Measurements from ENCODE around the gene CTIF. TPM values are rescaled to one million over a fixed set of nuclear protein-coding genes. Genes with fewer than 3 reads are reported as not detected.
"Not testable (repeated sequence)": the region's sequence is repeated elsewhere in the genome, so short reads cannot be mapped to it uniquely, and the experiment has no call there.

CTIF gene
- total RNA-seq, 5 donors from 2014 or later (not counting 1 experiment from before 2014, with no cell fraction given): 3.2 to 6.7 (median 4.7) TPM

DNA sequence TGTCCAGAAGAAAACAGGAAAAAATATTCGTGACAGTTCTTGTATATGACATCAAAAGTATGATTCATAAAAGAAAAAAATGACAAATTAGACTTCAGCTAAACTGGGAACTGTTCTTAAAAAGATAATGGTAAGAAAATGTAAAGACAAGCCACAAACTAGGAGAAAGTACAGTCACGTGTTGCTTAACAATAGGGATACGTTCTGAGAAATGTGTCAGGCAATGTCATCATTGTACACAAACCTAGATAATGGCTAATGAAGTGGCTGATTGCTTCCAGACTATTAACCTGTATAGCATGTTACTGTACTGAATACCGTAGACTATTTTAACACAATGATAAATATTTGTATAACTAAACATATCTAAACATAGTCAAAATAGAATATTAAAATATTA is 35.9 kb upstream of the CTIF start:
- ATAC-seq (replicated peaks in 1 of 4): no peak
- no peak overlapping the region for H3K4me3 ChIP-seq (ENCODE audit: control insufficient read depth in 1 of 2, extremely low read depth in 1 of 2, low read length in 1 of 2)
- no peaks in the 10 kb centered on the region for H3K4me1 ChIP-seq (ENCODE audit: control insufficient read depth in 1 of 2, extremely low read depth in 1 of 2, insufficient read depth in 2 of 2, low read length in 2 of 2)
- H3K27me3 ChIP-seq (replicated peaks in 1 of 2; ENCODE audit: control insufficient read depth in 2 of 2, extremely low read depth in 1 of 2, insufficient read depth in 2 of 2, low read length in 1 of 2): peaks cover 0 to 3% of the 10 kb centered on the region in 2 experiments
- Mint-ChIP-seq H3K27ac (no peak overlapping the region), H3K27me3 (peaks cover 31 to 45% of the 10 kb centered on the region in 2 donors), H3K9me3 (peaks cover 14 to 31% (median 24%) of the 10 kb centered on the region in 3 donors), H3K4me3 (no peak overlapping the region), H3K36me3 (peaks cover 4% of the 10 kb centered on the region), H3K4me1 (no peaks in the 10 kb centered on the region)
- no CpG with 5 or more reads among the region's 4 CpGs for WGBS (ENCODE audit: insufficient coverage)
- DNase-seq: no peak
- ChIA-PET POLR2A (no interaction called here), CTCF (no interaction called here)
- no peak overlapping the region for H3K27ac ChIP-seq (ENCODE audit: low read length)
- peaks cover 2% of the 10 kb centered on the region for H3K9me3 ChIP-seq
- H3K36me3 ChIP-seq (ENCODE audit: control insufficient read depth in 2 of 2, extremely low read depth in 1 of 2, insufficient read depth in 1 of 2, low read length in 1 of 2): no peaks in the 10 kb centered on the region

DNA sequence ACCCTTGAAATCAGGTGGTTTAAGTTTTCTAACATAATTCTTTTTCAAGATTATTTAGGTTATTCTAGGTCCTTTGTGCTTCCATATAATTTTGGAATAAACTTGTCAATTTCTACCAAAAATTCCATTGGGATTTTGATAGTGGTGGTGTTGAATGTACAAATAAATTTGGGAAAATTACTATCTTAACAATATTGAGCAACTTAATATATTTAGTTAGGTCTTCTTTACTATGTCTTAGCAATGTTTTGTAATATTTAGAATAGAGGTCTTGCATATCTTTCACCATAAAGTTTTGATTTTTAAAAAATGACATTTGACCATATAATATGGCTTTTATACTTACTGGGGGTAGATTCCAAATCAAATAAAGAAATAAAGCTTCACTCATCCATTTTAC is 34.0 kb upstream of the CTIF start:
- Histone ChIP-seq H3K27me3 (replicated peaks in 1 of 2; ENCODE audit: control insufficient read depth in 2 of 2, extremely low read depth in 1 of 2, insufficient read depth in 2 of 2, low read length in 1 of 2) (peaks cover 0 to 3% of the 10 kb centered on the region in 2 experiments), H3K4me1 (ENCODE audit: control insufficient read depth in 1 of 2, extremely low read depth in 1 of 2, insufficient read depth in 2 of 2, low read length in 2 of 2) (no peaks in the 10 kb centered on the region), H3K4me3 (ENCODE audit: control insufficient read depth in 1 of 2, extremely low read depth in 1 of 2, low read length in 1 of 2) (no peak overlapping the region), H3K9me3 (no peaks in the 10 kb centered on the region), H3K36me3 (ENCODE audit: control insufficient read depth in 2 of 2, extremely low read depth in 1 of 2, insufficient read depth in 1 of 2, low read length in 1 of 2) (no peaks in the 10 kb centered on the region), H3K27ac (ENCODE audit: low read length) (no peak overlapping the region)
- no peak overlapping the region for H3K27ac Mint-ChIP-seq
- peaks cover 4% of the 10 kb centered on the region for H3K36me3 Mint-ChIP-seq
- DNase-seq (no peak), ATAC-seq (replicated peaks in 1 of 4) (no peak)
- H3K9me3 Mint-ChIP-seq: peaks cover 18 to 28% (median 19%) of the 10 kb centered on the region in 3 donors
- ChIA-PET CTCF (no interaction called here), POLR2A (no interaction called here)
- no peaks in the 10 kb centered on the region for H3K4me1 Mint-ChIP-seq
- no peak overlapping the region for H3K4me3 Mint-ChIP-seq
- peaks cover 26 to 40% of the 10 kb centered on the region in 2 donors for H3K27me3 Mint-ChIP-seq

DNA sequence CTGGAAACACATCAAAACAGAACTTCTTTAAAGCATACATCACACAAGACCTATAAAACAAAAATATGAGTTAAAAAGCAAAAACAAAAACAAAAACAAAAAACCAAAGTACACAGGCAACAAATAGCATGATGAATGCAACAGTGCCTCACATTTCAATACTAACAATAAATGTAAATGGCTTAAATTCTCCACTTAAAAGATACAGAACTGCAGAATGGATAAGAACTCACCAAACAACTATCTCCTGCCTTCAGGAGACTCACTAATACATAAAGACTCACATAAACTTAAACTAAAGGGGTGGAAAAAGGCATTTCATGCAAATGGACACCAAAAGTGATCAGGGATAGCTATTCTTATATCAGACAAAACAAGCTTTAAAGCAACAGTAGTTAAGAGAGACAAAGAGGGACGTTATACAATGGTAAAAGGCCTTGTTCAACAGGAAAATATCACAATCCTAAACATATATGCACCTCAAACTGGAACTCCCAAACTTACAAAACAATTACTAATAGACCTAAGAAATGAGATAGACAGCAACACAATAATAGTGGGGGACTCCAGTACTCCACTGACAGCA is 31.8 kb upstream of the CTIF start:
- ATAC-seq (replicated peaks in 1 of 4); H3K36me3 ChIP-seq (ENCODE audit: control insufficient read depth in 2 of 2, extremely low read depth in 1 of 2, insufficient read depth in 1 of 2, low read length in 1 of 2); H3K27me3 ChIP-seq (replicated peaks in 1 of 2; ENCODE audit: control insufficient read depth in 2 of 2, extremely low read depth in 1 of 2, insufficient read depth in 2 of 2, low read length in 1 of 2); H3K27ac ChIP-seq (ENCODE audit: low read length); CTCF ChIA-PET; POLR2A ChIA-PET; DNase-seq; H3K4me1 ChIP-seq (ENCODE audit: control insufficient read depth in 1 of 2, extremely low read depth in 1 of 2, insufficient read depth in 2 of 2, low read length in 2 of 2); H3K36me3 Mint-ChIP-seq; H3K4me3 ChIP-seq (ENCODE audit: control insufficient read depth in 1 of 2, extremely low read depth in 1 of 2, low read length in 1 of 2); H3K4me1 Mint-ChIP-seq; H3K4me3 Mint-ChIP-seq; H3K27ac Mint-ChIP-seq; H3K9me3 ChIP-seq: not testable (repeated sequence)
- peaks cover 26 to 33% of the 10 kb centered on the region in 2 donors for H3K27me3 Mint-ChIP-seq
- peaks cover 18 to 28% (median 19%) of the 10 kb centered on the region in 3 donors for H3K9me3 Mint-ChIP-seq
- no CpG with 5 or more reads among the region's 1 CpG for WGBS (ENCODE audit: insufficient coverage)

DNA sequence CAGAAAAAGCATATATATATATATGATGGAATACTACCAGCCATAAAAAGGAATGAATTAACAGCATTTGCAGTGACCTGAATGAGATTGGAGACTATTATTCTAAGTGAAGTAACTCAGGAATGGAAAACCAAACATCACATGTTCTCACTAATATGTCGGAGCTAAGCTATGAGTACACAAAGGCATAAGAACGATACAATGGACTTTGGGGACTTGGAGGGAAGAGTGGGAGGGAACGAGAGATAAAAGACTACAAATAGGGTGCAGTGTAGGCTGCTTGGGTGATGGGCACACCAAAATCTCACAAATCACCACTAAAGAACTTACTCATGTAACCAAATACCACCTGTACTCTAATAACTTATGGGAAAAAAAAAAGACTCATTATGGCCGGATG is 26.3 kb upstream of the CTIF start:
- ATAC-seq (replicated peaks in 1 of 4); H3K27ac Mint-ChIP-seq; H3K9me3 ChIP-seq; H3K4me3 Mint-ChIP-seq; H3K9me3 Mint-ChIP-seq; H3K4me1 ChIP-seq (ENCODE audit: control insufficient read depth in 1 of 2, extremely low read depth in 1 of 2, insufficient read depth in 2 of 2, low read length in 2 of 2); H3K36me3 Mint-ChIP-seq; H3K27ac ChIP-seq (ENCODE audit: low read length); H3K36me3 ChIP-seq (ENCODE audit: control insufficient read depth in 2 of 2, extremely low read depth in 1 of 2, insufficient read depth in 1 of 2, low read length in 1 of 2); POLR2A ChIA-PET; H3K4me1 Mint-ChIP-seq; DNase-seq; H3K4me3 ChIP-seq (ENCODE audit: control insufficient read depth in 1 of 2, extremely low read depth in 1 of 2, low read length in 1 of 2): not testable (repeated sequence)
- CTCF ChIA-PET: interaction anchor here in 1 of 2 donors (0.7 kb wide), 1 partner anchor 10 kb away, joined by 3 read pairs; no protein-coding TSS in a partner anchor
- peaks cover 0 to 14% of the 10 kb centered on the region in 2 experiments for H3K27me3 ChIP-seq (replicated peaks in 1 of 2; ENCODE audit: control insufficient read depth in 2 of 2, extremely low read depth in 1 of 2, insufficient read depth in 2 of 2, low read length in 1 of 2)
- H3K27me3 Mint-ChIP-seq: peaks cover 29 to 41% of the 10 kb centered on the region in 2 donors
- WGBS (ENCODE audit: insufficient coverage): no CpG with 5 or more reads among the region's 4 CpGs

DNA sequence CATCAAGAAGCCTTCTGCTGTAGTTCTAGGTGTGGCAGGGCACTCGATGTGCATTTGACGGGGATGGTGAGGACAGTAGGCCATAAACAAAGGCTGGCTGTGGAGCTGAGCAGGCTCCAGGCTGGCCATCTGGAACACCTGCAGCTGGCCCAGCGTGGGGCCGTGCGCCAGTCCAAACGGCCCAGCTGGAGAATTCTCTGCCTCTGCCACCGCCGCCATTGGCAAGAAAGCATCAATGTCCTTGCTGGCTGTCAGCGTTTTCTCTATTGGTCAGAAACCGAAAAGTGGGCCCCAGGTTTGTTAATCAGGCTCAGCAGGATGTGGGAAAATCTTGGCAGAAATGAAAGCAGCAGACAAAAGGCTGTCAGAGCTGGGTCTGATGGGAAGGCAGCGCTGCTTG is 24.0 kb upstream of the CTIF start:
- H3K27me3 Mint-ChIP-seq: peaks cover 25 to 41% of the 10 kb centered on the region in 2 donors
- CTCF ChIA-PET: no interaction called here
- no peaks in the 10 kb centered on the region for H3K9me3 Mint-ChIP-seq

DNA sequence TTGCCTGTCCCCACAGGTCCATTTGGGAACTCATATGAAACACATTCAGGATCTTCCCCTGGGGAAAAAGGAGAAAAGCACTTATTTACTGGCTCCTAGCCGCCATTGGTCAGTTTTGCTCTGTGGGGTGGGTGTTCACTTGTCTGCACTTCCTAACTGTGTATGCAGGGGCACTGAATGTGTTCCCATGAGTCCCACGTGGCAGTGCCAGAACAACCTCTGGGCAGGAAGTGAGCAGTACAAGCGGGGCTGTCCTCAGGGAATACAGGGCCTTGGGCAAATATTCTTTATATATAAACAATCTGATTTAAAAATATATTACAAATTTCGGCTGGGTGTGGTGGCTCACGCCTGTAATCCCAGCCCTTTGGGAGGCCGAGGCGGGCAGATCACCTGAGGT is 21.8 kb upstream of the CTIF start:
- POLR2A ChIA-PET: no interaction called here
- H3K36me3 Mint-ChIP-seq: no peaks in the 10 kb centered on the region
- no peak overlapping the region for H3K27ac ChIP-seq (ENCODE audit: low read length)
- no peaks in the 10 kb centered on the region for H3K4me1 Mint-ChIP-seq
- no peaks in the 10 kb centered on the region for H3K36me3 ChIP-seq (ENCODE audit: control insufficient read depth in 2 of 2, extremely low read depth in 1 of 2, insufficient read depth in 1 of 2, low read length in 1 of 2)
- no peak overlapping the region for H3K4me3 ChIP-seq (ENCODE audit: control insufficient read depth in 1 of 2, extremely low read depth in 1 of 2, low read length in 1 of 2)
- H3K9me3 ChIP-seq: no peaks in the 10 kb centered on the region
- CTCF ChIA-PET: no interaction called here
- WGBS (ENCODE audit: insufficient coverage): 74% methylated on average over 6 of the region's 7 CpGs
- no peaks in the 10 kb centered on the region for H3K4me1 ChIP-seq (ENCODE audit: control insufficient read depth in 1 of 2, extremely low read depth in 1 of 2, insufficient read depth in 2 of 2, low read length in 2 of 2)
- peaks cover 38 to 39% of the 10 kb centered on the region in 2 donors for H3K27me3 Mint-ChIP-seq
- DNase-seq: no peak
- no peak overlapping the region for H3K27ac Mint-ChIP-seq
- ATAC-seq (replicated peaks in 1 of 4): no peak
- no peak overlapping the region for H3K4me3 Mint-ChIP-seq
- H3K9me3 Mint-ChIP-seq: no peaks in the 10 kb centered on the region
- H3K27me3 ChIP-seq (replicated peaks in 1 of 2; ENCODE audit: control insufficient read depth in 2 of 2, extremely low read depth in 1 of 2, insufficient read depth in 2 of 2, low read length in 1 of 2): peaks cover 0 to 20% of the 10 kb centered on the region in 2 experiments

More for the DNA sequence above, 24.0 kb upstream of the CTIF start:
- Histone ChIP-seq H3K36me3 (ENCODE audit: control insufficient read depth in 2 of 2, extremely low read depth in 1 of 2, insufficient read depth in 1 of 2, low read length in 1 of 2) (no peaks in the 10 kb centered on the region), H3K4me3 (ENCODE audit: control insufficient read depth in 1 of 2, extremely low read depth in 1 of 2, low read length in 1 of 2) (no peak overlapping the region), H3K27me3 (replicated peaks in 1 of 2; ENCODE audit: control insufficient read depth in 2 of 2, extremely low read depth in 1 of 2, insufficient read depth in 2 of 2, low read length in 1 of 2) (peaks cover 0 to 14% of the 10 kb centered on the region in 2 experiments), H3K9me3 (no peaks in the 10 kb centered on the region), H3K4me1 (ENCODE audit: control insufficient read depth in 1 of 2, extremely low read depth in 1 of 2, insufficient read depth in 2 of 2, low read length in 2 of 2) (no peaks in the 10 kb centered on the region), H3K27ac (ENCODE audit: low read length) (no peak overlapping the region)
- DNase-seq: no peak
- Mint-ChIP-seq H3K4me3 (no peak overlapping the region), H3K27ac (no peak overlapping the region), H3K36me3 (no peaks in the 10 kb centered on the region), H3K4me1 (no peaks in the 10 kb centered on the region)
- ATAC-seq (replicated peaks in 1 of 4): no peak
- POLR2A ChIA-PET: no interaction called here
- 87% methylated on average over 11 of the region's 11 CpGs for WGBS (ENCODE audit: insufficient coverage)

All from T-cell (primary cell).